B cell (primary cell): Measurements from ENCODE around the gene ZBTB25. TPM values are rescaled to one million over a fixed set of nuclear protein-coding genes. Genes with fewer than 3 reads are reported as not detected.

Experiments
- ATAC-seq: fragments of 200-7000 bp; cut with Tn5 transposase; one replicate; pipeline ENCODE4 v1.10.0; 2021; ENCODE audit warnings: low read depth, mild to moderate bottlenecking, moderate number of reproducible peaks, moderate library complexity
- CTCF ChIA-PET: fragments of 350-600 bp; sonication (Branson Sonifier 250); formaldehyde crosslinking; loops from one replicate; lab custom pipeline; 2021; ENCODE audit warnings: antibody characterized with exemption, inconsistent platforms; lab: Charles Lee
- POLR2A ChIA-PET: fragments of 350-600 bp; sonication (Branson Sonifier 250); formaldehyde crosslinking; loops from one replicate; lab custom pipeline; 2021; ENCODE audit warnings: antibody characterized with exemption; lab: Charles Lee
- DNase-seq: peaks from one replicate; pipeline ENCODE4 v3.0.0; 2013
- H2AFZ ChIP-seq: 2 replicates; pipeline ENCODE4 v1.6.1; 2012; ENCODE audit warnings: mild to moderate bottlenecking, low read depth, low read length; ENCODE audit not compliant: insufficient read depth, poor library complexity, severe bottlenecking
- H3K27ac ChIP-seq, 2 donors: 1 replicate in 1 of 2; 2 replicates in 1 of 2; pipeline ENCODE4 v1.5.1; 2012 to 2013; ENCODE audit warnings: low read length in 2 of 2, mild to moderate bottlenecking in 2 of 2, moderate library complexity in 1 of 2
- H3K27me3 ChIP-seq, 4 experiments: fragments of 200-600 bp in 1 of 4; sonication (generic) in 1 of 4; replicated peaks in 1 of 4; 1 replicate in 2 of 4; 2 replicates in 2 of 4; pipeline versions ENCODE4 v1.6.1 to v1.7.0; 2013 to 2016; ENCODE audit warnings: low read length in 3 of 4, mild to moderate bottlenecking in 2 of 4, mixed read lengths in 1 of 4, moderate library complexity in 1 of 4; ENCODE audit not compliant: insufficient read depth in 4 of 4, control insufficient read depth in 3 of 4; ENCODE audit errors: control extremely low read depth in 1 of 4
- H3K36me3 ChIP-seq, 2 experiments: replicated peaks in 1 of 2; 1 replicate in 1 of 2; 2 replicates in 1 of 2; pipeline versions ENCODE4 v1.6.1 to v1.7.1; 2013; ENCODE audit warnings: low read length in 1 of 2; ENCODE audit not compliant: insufficient read depth in 2 of 2, control insufficient read depth in 1 of 2; ENCODE audit errors: control extremely low read depth in 1 of 2, extremely low read depth in 1 of 2
- H3K4me1 ChIP-seq, 2 donors: fragments of 200-600 bp in 1 of 2; sonication (generic) in 1 of 2; 1 replicate in 1 of 2; 2 replicates in 1 of 2; pipeline versions ENCODE4 v1.5.1 to v1.6.1; 2013 to 2017; ENCODE audit warnings: low read length in 2 of 2; ENCODE audit not compliant: control insufficient read depth in 2 of 2, insufficient read depth in 2 of 2
- H3K4me2 ChIP-seq: replicated peaks from 2 replicates; pipeline ENCODE3; 2012; ENCODE audit warnings: mild to moderate bottlenecking, low read depth, low read length; ENCODE audit not compliant: poor library complexity, severe bottlenecking
- H3K4me3 ChIP-seq, 5 experiments: fragments of 200-600 bp in 1 of 5; sonication (generic) in 1 of 5; 1 replicate in 3 of 5; 2 replicates in 2 of 5; pipeline versions ENCODE4 v1.5.1 to v1.7.0; 2011 to 2016; ENCODE audit warnings: low read length in 4 of 5, mild to moderate bottlenecking in 4 of 5, low read depth in 2 of 5, control low read depth in 1 of 5, moderate library complexity in 1 of 5; ENCODE audit not compliant: insufficient read depth in 1 of 5; ENCODE audit errors: control extremely low read depth in 1 of 5, extremely low read depth in 1 of 5
- H3K79me2 ChIP-seq: fragments of 200-600 bp; sonication (generic); one replicate; pipeline ENCODE4 v1.6.0; 2016; ENCODE audit warnings: low read length; ENCODE audit not compliant: control insufficient read depth, insufficient read depth
- H3K9ac ChIP-seq: fragments of 200-600 bp; sonication (generic); 2 replicates; pipeline ENCODE4 v1.6.1; 2017; ENCODE audit warnings: mild to moderate bottlenecking, low read length, moderate library complexity
- H3K9me3 ChIP-seq, 3 donors: one replicate each; pipeline versions ENCODE4 v1.6.1 to v1.7.1; 2013; ENCODE audit warnings: low read length in 2 of 3; ENCODE audit not compliant: control insufficient read depth in 2 of 3, insufficient read depth in 1 of 3; ENCODE audit errors: control extremely low read depth in 1 of 3
- H4K20me1 ChIP-seq: 2 replicates; pipeline ENCODE4 v1.6.0; 2012; ENCODE audit warnings: mild to moderate bottlenecking, low read length; ENCODE audit not compliant: insufficient read depth, control insufficient read depth, poor library complexity, severe bottlenecking
- H3K27ac Mint-ChIP-seq: one replicate; pipeline ENCODE4 v1.8.0; 2021; ENCODE audit warnings: mixed read lengths
- H3K27me3 Mint-ChIP-seq: one replicate; pipeline ENCODE4 v1.8.0; 2021; ENCODE audit warnings: mixed read lengths
- H3K4me1 Mint-ChIP-seq: one replicate; pipeline ENCODE4 v1.8.0; 2021; ENCODE audit warnings: mixed read lengths
- H3K4me3 Mint-ChIP-seq: one replicate; pipeline ENCODE4 v1.8.0; 2021; ENCODE audit warnings: mixed read lengths
- H3K9me3 Mint-ChIP-seq: one replicate; pipeline ENCODE4 v1.8.0; 2022; ENCODE audit warnings: mixed read lengths; ENCODE audit not compliant: insufficient read depth
- EZH2 ChIP-seq: IDR thresholded peaks from 2 replicates; pipeline ENCODE4 v1.6.1; 2012; ENCODE audit warnings: borderline replicate concordance, low read depth, mild to moderate bottlenecking, moderate library complexity, low read length; ENCODE audit not compliant: insufficient read depth, poor library complexity, severe bottlenecking
- WGBS: methylation state at CpG from one replicate; pipeline ENCODE4 v1.1.5; 2013; ENCODE audit warnings: missing lambda C conversion rate; ENCODE audit not compliant: insufficient coverage; 5-methylcytosine and 5-hydroxymethylcytosine counted together
- intact Hi-C: fragments of 100-400 bp; cut with micrococcal nuclease; formaldehyde crosslinking; loops from one replicate; pipeline ENCODE4 v1.10.0; 2022
- polyA plus RNA-seq: library from polyadenylated mRNA; depleted of rRNA; stranded (reverse); fragments of >200 nt; gene quantifications from 2 replicates; pipeline ENCODE4 v1.2.3, GENCODE V29; 2012
- total RNA-seq, 2 donors: library from RNA; stranded (reverse); fragments of 120-200 nt in 1 of 2; gene quantifications; 1 replicate in 1 of 2; 2 replicates in 1 of 2; pipeline versions ENCODE4 v1.2.3 to v1.2.4, GENCODE V29; 2013 to 2022
- TF ChIP-seq, protein P1 (sequence below): fragments of 200-600 bp; IDR thresholded peaks from one replicate; pipeline ENCODE4 v1.8.0; 2022; ENCODE audit warnings: antibody characterized with exemption, mild to moderate bottlenecking

Gene ZBTB25
- total and polyA plus RNA-seq, 2 donors (not counting 1 experiment from before 2014, with no cell fraction given): 20.8 to 45.7 TPM

DNA sequence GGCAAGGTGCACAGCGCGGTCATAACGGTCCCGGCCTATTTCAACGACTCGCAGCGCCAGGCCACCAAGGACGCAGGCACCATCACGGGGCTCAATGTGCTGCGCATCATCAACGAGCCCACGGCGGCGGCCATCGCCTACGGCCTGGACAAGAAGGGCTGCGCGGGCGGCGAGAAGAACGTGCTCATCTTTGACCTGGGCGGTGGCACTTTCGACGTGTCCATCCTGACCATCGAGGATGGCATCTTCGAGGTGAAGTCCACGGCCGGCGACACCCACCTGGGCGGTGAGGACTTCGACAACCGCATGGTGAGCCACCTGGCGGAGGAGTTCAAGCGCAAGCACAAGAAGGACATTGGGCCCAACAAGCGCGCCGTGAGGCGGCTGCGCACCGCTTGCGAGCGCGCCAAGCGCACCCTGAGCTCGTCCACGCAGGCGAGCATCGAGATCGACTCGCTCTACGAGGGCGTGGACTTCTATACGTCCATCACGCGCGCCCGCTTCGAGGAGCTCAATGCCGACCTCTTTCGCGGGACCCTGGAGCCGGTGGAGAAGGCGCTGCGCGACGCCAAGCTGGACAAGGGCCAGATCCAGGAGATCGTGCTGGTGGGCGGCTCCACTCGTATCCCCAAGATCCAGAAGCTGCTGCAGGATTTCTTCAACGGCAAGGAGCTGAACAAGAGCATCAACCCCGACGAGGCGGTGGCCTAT lies 37.8 kb upstream of the ZBTB25 start:
- H3K27me3 Mint-ChIP-seq: peaks cover 8% of the 10 kb centered on the region
- intact Hi-C loops: loop anchor here (2.0 to 5.0 kb wide), 3 partner anchors 96 to 445 kb away; partner anchors contain the start of genes CHURC1 and FNTB
- Histone ChIP-seq H4K20me1 (no peaks in the 10 kb centered on the region), H3K27me3 (peaks cover 0 to 19% (median 5%) of the 10 kb centered on the region in 4 experiments), H3K27ac (no peak overlapping the region), H3K79me2 (no peaks in the 10 kb centered on the region), H3K4me3 (peak overlapping the region in 4 of 5 experiments; percentile 38 to 98 (median 88)), H3K9ac (peak overlapping the region; percentile 92), H3K4me2 (peak overlapping the region; percentile 96), H3K36me3 (no peaks in the 10 kb centered on the region), H3K9me3 (peaks cover 0 to 21% (median 13%) of the 10 kb centered on the region in 3 donors), H2AFZ (peak overlapping the region; percentile 95), H3K4me1 (peaks cover 26 to 32% of the 10 kb centered on the region in 2 donors)
- H3K27ac Mint-ChIP-seq: peak overlapping the region; percentile 97
- POLR2A ChIA-PET: interaction anchor here (0.7 to 4.1 kb wide), 2 partner anchors 37 to 151 kb away, joined by 3 to 28 read pairs; partner anchors contain the start of genes ZBTB1 and ZBTB25
- peaks cover 6% of the 10 kb centered on the region for H3K9me3 Mint-ChIP-seq
- TF ChIP-seq EZH2: no peak
- 28% methylated on average over 73 of the region's 73 CpGs for WGBS
- H3K4me3 Mint-ChIP-seq: peak overlapping the region; percentile 100
- H3K4me1 Mint-ChIP-seq: peaks cover 31% of the 10 kb centered on the region
- CTCF ChIA-PET: interaction anchor here (1.7 to 2.7 kb wide), 2 partner anchors 95 to 224 kb away, joined by 5 to 8 read pairs; no protein-coding TSS in a partner anchor
- ATAC-seq (no peak), DNase-seq (peak; percentile 64)

DNA sequence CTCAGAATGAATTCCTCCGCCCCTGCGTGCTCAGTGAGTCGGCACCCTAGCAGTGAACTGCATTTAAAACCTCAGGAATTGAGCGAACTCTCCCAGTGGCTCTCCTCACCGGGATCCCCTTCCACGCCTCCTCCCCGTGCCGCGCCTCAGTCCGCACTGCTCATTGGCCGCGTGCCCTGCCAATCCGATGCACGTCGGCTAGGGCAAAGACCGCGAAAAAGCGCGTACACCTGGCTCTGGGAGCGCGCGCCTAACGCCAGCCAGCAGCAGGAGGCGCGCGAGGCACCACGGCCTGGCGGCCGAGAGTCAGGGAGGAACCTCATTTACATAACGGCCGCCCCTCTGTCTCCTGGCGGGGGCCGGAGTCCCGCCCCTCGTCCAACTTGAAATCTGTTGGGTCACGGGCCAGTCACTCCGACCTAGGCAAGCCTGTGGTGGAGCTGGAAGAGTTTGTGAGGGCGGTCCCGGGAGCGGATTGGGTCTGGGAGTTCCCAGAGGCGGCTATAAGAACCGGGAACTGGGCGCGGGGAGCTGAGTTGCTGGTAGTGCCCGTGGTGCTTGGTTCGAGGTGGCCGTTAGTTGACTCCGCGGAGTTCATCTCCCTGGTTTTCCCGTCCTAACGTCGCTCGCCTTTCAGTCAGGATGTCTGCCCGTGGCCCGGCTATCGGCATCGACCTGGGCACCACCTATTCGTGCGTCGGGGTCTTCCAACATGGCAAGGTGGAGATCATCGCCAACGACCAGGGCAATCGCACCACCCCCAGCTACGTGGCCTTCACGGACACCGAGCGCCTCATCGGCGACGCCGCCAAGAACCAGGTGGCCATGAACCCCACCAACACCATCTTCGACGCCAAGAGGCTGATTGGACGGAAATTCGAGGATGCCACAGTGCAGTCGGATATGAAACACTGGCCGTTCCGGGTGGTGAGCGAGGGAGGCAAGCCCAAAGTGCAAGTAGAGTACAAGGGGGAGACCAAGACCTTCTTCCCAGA lies 36.9 kb upstream of the ZBTB25 start, which contains the start of gene HSPA2:
TSS of gene HSPA2 (plus strand) at position 534 of the 995 bp plus-strand sequence. CDS start at position 643, 109 bp downstream.
- H3K27me3 ChIP-seq: peaks cover 0 to 19% (median 5%) of the 10 kb centered on the region in 4 experiments
- intact Hi-C loops: loop anchor here (1.0 to 5.0 kb wide), 7 partner anchors 37 to 688 kb away; partner anchors contain the start of genes CHURC1, FNTB, MTHFD1 and ZBTB25
- H3K9me3 ChIP-seq: peaks cover 0 to 21% (median 13%) of the 10 kb centered on the region in 3 donors
- H3K9ac ChIP-seq: peak within 1 kb of the TSS; percentile 92
- DNase-seq (peak; percentile 98), ATAC-seq (peak; percentile 90)
- Mint-ChIP-seq H3K9me3 (peaks cover 6% of the 10 kb centered on the region), H3K4me1 (peaks cover 31% of the 10 kb centered on the region), H3K27me3 (peaks cover 5% of the 10 kb centered on the region), H3K27ac (peak within 1 kb of the TSS; percentile 97), H3K4me3 (peak within 1 kb of the TSS; percentile 100)
- peak within 1 kb of the TSS; percentile 74 to 98 (median 85) for H3K4me3 ChIP-seq
- peaks cover 26 to 32% of the 10 kb centered on the region in 2 donors for H3K4me1 ChIP-seq
- H3K27ac ChIP-seq: peak within 1 kb of the TSS; percentile 60 to 67
- H3K79me2 ChIP-seq: no peaks in the 10 kb centered on the region
- H3K36me3 ChIP-seq: no peaks in the 10 kb centered on the region
- TF ChIP-seq, protein P1, sequence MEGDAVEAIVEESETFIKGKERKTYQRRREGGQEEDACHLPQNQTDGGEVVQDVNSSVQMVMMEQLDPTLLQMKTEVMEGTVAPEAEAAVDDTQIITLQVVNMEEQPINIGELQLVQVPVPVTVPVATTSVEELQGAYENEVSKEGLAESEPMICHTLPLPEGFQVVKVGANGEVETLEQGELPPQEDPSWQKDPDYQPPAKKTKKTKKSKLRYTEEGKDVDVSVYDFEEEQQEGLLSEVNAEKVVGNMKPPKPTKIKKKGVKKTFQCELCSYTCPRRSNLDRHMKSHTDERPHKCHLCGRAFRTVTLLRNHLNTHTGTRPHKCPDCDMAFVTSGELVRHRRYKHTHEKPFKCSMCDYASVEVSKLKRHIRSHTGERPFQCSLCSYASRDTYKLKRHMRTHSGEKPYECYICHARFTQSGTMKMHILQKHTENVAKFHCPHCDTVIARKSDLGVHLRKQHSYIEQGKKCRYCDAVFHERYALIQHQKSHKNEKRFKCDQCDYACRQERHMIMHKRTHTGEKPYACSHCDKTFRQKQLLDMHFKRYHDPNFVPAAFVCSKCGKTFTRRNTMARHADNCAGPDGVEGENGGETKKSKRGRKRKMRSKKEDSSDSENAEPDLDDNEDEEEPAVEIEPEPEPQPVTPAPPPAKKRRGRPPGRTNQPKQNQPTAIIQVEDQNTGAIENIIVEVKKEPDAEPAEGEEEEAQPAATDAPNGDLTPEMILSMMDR: peak; percentile 78
- no peak for TF ChIP-seq EZH2
- no peaks in the 10 kb centered on the region for H4K20me1 ChIP-seq
- ChIA-PET POLR2A (interaction anchor here (0.6 to 4.1 kb wide), 3 partner anchors 37 to 153 kb away, joined by 3 to 28 read pairs (median 3); partner anchors contain the start of genes ZBTB1 and ZBTB25), CTCF (interaction anchor here (1.1 to 2.7 kb wide), 7 partner anchors 10 to 351 kb away, joined by 3 to 8 read pairs (median 5); partner anchors contain the start of gene ZBTB25)
- peak within 1 kb of the TSS; percentile 96 for H3K4me2 ChIP-seq
- peak within 1 kb of the TSS; percentile 95 for H2AFZ ChIP-seq
- 8% methylated on average over 76 of the region's 79 CpGs for WGBS
